ENCODE measurements around the gene NOTO. TPM values are rescaled to one million over a fixed set of nuclear protein-coding genes. Genes with fewer than 3 reads are reported as not detected.

NOTO gene
- total RNA-seq, 4 donors from 2014 or later, result not detected

DNA sequence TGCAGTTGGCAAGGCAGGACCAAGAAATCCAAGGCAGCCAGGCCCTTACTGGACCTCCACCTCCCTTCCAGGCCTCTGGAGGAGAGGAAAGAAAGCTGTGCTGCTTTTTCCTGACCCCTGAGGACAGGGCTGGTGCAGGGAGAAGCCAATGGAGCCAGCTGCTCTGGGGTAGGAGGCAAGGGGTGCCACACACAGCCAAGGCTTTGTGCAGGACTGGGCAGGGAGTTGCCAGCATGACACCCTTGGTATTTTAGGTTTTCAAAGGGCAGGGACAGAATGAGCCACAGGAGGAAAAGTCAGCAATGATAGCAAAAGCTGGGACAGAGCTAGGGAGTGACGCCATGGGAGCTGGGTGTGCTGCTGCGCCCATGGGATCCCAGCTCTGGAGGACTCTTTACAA is 54.6 kb downstream of the NOTO start:
- TF ChIP-seq, protein P1, sequence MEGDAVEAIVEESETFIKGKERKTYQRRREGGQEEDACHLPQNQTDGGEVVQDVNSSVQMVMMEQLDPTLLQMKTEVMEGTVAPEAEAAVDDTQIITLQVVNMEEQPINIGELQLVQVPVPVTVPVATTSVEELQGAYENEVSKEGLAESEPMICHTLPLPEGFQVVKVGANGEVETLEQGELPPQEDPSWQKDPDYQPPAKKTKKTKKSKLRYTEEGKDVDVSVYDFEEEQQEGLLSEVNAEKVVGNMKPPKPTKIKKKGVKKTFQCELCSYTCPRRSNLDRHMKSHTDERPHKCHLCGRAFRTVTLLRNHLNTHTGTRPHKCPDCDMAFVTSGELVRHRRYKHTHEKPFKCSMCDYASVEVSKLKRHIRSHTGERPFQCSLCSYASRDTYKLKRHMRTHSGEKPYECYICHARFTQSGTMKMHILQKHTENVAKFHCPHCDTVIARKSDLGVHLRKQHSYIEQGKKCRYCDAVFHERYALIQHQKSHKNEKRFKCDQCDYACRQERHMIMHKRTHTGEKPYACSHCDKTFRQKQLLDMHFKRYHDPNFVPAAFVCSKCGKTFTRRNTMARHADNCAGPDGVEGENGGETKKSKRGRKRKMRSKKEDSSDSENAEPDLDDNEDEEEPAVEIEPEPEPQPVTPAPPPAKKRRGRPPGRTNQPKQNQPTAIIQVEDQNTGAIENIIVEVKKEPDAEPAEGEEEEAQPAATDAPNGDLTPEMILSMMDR (IDR thresholded peaks at IDR 0.05; ENCODE audit: low read depth), result no peak

DNA sequence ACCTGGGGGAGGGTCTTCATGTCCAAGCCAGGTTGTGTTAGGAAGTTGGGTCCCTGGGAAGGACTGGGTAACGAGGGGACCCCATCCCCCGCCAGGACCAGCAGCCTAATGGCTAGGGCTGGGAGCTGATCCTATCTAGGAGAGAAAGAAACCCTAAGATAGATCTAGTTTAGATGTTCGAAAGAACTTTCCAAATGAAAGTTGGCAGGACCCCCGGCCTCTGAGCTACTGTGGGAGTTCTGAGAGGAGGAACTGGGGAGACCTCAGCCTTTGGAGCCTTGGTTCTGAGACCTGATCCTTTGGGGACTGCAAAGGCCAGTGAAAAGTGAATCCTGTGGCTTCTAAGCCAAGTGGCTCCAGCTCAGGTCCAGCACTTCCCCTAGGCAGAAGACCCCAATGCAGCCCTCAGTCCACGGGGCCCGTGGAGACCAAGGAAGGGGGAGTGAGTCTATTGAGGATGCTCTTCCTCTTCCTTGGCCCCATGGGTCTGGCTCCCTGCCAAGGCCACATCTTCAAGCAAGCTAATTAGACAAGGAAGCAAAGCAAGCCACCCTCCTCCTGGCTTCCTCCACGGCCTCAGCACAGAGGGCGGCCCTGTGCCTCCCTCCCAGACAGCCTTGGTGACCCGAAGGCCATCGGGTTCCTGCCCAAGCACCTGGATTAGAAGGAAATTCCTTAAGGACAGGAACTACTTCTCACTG is 55.2 kb downstream of the NOTO start:
- TF ChIP-seq, protein P1 (IDR thresholded peaks at IDR 0.05; ENCODE audit: low read depth), result no peak

DNA sequence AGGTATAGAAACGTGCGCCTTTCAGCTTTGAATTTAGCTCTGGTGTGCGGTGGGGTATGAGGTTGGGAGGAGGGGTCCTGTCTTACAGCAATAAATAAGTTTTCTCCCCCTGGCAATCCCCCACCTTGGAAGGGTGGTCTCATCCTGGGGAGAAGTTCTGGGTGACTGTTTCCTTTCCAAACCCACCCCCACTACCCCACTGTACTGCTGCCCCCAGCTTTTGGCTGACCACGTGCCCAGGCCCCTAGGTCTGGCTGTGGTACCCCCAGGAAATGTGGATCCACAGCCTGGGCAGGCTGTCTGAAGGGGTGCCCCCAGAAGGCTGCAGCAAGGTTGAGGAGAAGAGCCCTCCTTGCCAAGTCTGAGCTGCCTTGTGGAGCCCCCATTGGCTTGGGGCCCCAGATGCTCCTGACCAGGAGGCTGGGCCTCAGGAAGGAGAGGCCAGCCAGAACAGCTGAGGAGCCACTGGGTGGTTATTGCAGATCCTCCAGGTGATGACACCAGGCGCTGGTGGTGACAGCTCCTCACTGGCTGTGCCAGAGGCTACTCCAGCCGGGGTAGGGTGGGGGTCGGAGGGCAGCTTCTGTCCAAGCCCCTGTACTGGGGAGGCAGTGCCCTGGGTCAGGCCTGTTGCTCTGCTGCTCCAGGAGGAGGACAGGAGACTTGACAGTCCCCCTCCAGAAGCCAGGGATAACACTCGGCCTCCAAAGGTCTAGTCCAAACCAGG is 56.0 kb downstream of the NOTO start:
- TF ChIP-seq, protein P1 (IDR thresholded peaks at IDR 0.05; ENCODE audit: low read depth), result no peak

DNA sequence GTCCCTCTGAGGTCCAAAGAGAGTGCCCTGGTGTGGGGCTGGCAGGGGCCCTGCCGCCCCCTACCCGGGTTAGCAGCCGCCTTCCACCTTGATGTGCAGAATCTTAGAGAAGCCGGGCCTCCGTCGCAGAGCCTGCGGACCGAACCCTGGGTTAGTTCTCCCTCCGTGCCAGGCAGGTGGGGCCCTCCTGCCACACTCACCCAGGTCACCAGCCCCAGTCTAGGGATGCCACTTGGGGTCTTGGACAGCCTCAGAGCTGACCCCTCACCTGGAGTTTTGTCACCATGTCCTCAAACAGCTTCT is 56.5 kb downstream of the NOTO start:
- TF ChIP-seq, protein P1 (IDR thresholded peaks at IDR 0.05; ENCODE audit: low read depth), result no peak

DNA sequence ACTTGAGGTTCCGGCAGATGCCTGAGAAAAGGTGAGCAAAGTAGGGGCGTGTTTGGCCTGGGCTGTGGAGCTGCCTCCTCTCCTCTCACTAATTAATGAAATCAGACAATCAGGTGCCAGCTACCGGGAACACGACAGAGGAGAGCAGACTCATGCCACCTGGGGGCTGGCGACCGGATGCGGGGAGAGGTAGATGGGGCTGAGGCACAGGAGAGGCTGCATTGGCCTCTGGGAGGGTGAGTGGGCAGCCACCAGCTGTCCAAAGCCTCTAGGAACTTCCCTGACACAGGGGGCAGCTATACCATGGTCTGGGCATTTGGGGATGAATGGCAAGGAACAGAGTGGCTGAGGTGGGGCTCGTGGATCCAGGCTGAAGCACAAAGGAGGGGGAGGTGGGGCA is 56.9 kb downstream of the NOTO start:
- TF ChIP-seq, protein P1 (IDR thresholded peaks at IDR 0.05; ENCODE audit: low read depth), result no peak

DNA sequence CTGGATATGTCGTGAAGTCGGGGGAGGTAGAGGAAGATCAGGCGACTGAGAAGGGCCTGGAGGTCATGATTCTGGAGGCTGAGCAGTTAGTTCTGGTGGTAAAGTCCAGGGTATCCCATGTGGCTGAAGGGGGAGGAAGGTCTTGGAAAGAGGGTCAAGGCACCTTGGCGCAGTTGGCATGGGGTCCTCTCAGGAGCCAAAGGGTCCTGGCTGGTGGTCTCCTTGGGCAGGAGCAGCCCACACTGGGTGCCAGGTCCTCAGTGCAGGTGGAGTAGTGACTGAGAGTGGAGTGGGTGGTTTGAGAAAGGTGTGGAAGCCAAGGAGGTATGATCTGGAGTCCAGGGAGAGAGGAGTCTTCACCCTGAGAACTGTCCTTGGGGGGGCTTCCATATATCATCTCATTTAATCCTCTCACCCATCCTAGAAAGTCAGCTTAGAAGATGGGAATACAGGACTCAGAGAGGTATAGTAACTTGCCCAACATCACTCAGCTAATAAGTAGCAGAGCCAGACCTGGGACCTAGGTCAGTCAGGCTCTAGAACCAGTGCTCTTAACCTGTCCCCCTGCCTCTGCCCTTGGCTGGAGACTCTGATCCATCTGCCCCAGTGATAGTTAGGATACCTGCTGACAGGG is 57.4 kb downstream of the NOTO start:
- TF ChIP-seq, protein P1 (IDR thresholded peaks at IDR 0.05; ENCODE audit: low read depth), result no peak

DNA sequence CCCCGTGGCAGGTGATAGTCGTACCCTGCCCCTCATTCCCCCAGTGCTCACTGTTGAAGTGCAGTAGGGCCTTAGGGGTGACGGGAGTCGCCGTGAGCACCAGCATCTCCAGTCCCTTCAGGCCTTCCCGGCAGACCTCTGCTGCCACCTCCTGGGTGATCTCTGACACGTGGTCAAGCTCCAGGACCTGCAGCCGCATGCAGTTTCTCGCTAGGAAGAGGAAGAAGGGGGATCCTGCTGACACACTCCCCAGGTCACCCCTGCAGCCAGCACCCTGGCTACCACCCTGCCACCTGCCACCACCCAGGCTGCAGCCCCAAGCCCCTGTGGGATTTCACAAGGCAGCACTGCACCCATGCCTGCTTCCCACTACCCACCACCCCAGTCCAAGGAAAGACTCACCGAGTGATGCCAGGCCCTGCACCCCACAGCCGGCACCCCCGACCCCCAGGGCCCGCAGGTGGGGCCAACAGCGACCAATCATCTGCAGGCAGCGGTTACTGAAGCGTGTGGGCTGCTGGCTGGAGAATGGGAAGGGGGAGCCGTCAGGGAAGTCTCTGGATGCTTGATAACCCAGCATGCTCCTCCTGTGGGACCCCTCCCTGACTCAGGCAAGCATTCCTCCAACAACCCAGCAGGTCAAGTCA is 58.1 kb downstream of the NOTO start:
- TF ChIP-seq, protein P1 (IDR thresholded peaks at IDR 0.05; ENCODE audit: low read depth), result no peak

All from subcutaneous adipose tissue (tissue), 4 donors.